ENCODE data around the gene DPP10. TPM values are rescaled to one million over a fixed set of nuclear protein-coding genes. Genes with fewer than 3 reads are reported as not detected.

DPP10 gene
- total RNA-seq, 1 experiment from 2014 or later, result not detected

- no peak overlapping the region for H3K4me3 ChIP-seq (ENCODE audit: low read length)
- no peaks in the 10 kb centered on the region for H3F3A ChIP-seq (ENCODE audit: low read length, unreplicated experiment)
- no peak overlapping the region for H2AFZ ChIP-seq (ENCODE audit: low read length)
- H3K27ac ChIP-seq (ENCODE audit: low read length), result no peak overlapping the region
- peak; percentile 28 for DNase-seq
- H3K36me3 ChIP-seq (ENCODE audit: low read depth, low read length), result no peaks in the 10 kb centered on the region
- H3K4me2 ChIP-seq (ENCODE audit: low read length), result no peak overlapping the region
- no peak overlapping the region for H3K9ac ChIP-seq (ENCODE audit: low read length)
- no peaks in the 10 kb centered on the region for H3K79me2 ChIP-seq (ENCODE audit: low read length)
- no peaks in the 10 kb centered on the region for H3K9me3 ChIP-seq (ENCODE audit: low read length)
- ATAC-seq, result no peak
- intact Hi-C loops (cut with micrococcal nuclease), result no loop called here
- 0 out of 2 replicates have a peak, but pooled peaks cover 6% of the 10 kb centered on the region for H3K27me3 ChIP-seq (ENCODE audit: low read length)
- POLR2A ChIA-PET (ENCODE audit: unreplicated experiment), result no interaction called here
- CTCF ChIA-PET, result no interaction called here
- BruUV-seq (replicated peaks), result no TSS peak
- TF ChIP-seq EZH2 (IDR thresholded peaks at IDR 0.05; ENCODE audit: low read length, unreplicated experiment), result no peak
- TF ChIP-seq EZH2phosphoT487 (IDR thresholded peaks at IDR 0.05; ENCODE audit: borderline replicate concordance, low read length), result no peak
- TF ChIP-seq CTCF (conservative IDR thresholded peaks at IDR 0.05; ENCODE audit: low read depth, low read length), result no peak
- no peaks in the 10 kb centered on the region for H3K4me1 ChIP-seq (ENCODE audit: insufficient read depth, low read length)
- H3K9me2 ChIP-seq (replicated peaks; ENCODE audit: low read length), result no peaks in the 10 kb centered on the region
- no peaks in the 10 kb centered on the region for H4K20me1 ChIP-seq (ENCODE audit: low read length)
Observed at GRCh38 chr2:115560666-115561065, 1118.2 kb downstream of the DPP10 start.

- no peaks in the 10 kb centered on the region for H3K4me1 ChIP-seq (ENCODE audit: insufficient read depth, low read length)
- H3K9me3 ChIP-seq (ENCODE audit: low read length), result no peaks in the 10 kb centered on the region
- POLR2A ChIA-PET (ENCODE audit: unreplicated experiment), result no interaction called here
- H3K27me3 ChIP-seq (ENCODE audit: low read length), result no peaks in the 10 kb centered on the region
- H3F3A ChIP-seq (ENCODE audit: low read length, unreplicated experiment), result no peaks in the 10 kb centered on the region
- H3K4me2 ChIP-seq (ENCODE audit: low read length), result no peak overlapping the region
- H3K4me3 ChIP-seq (ENCODE audit: low read length), result no peak overlapping the region
- ATAC-seq, result no peak
- H4K20me1 ChIP-seq (ENCODE audit: low read length), result no peaks in the 10 kb centered on the region
- intact Hi-C loops (cut with micrococcal nuclease), result no loop called here
- H3K9me2 ChIP-seq (replicated peaks; ENCODE audit: low read length), result no peaks in the 10 kb centered on the region
- TF ChIP-seq CTCF (conservative IDR thresholded peaks at IDR 0.05; ENCODE audit: low read depth, low read length) (no peak), EZH2phosphoT487 (IDR thresholded peaks at IDR 0.05; ENCODE audit: borderline replicate concordance, low read length) (no peak), EZH2 (IDR thresholded peaks at IDR 0.05; ENCODE audit: low read length, unreplicated experiment) (no peak)
- BruUV-seq (replicated peaks), result no TSS peak
- no peak overlapping the region for H3K9ac ChIP-seq (ENCODE audit: low read length)
- no peak overlapping the region for H2AFZ ChIP-seq (ENCODE audit: low read length)
- DNase-seq, result no peak
- H3K27ac ChIP-seq (ENCODE audit: low read length), result no peak overlapping the region
- CTCF ChIA-PET, result no interaction called here
- H3K36me3 ChIP-seq (ENCODE audit: low read depth, low read length), result no peaks in the 10 kb centered on the region
- H3K79me2 ChIP-seq (ENCODE audit: low read length), result no peaks in the 10 kb centered on the region
Observed at GRCh38 chr2:115568643-115569042, 1126.2 kb downstream of the DPP10 start.

GRCh38 chr2:115569547-115569946, 1127.1 kb downstream of the DPP10 start:
- Histone ChIP-seq H3K9me2 (replicated peaks; ENCODE audit: low read length) (no peaks in the 10 kb centered on the region), H4K20me1 (ENCODE audit: low read length) (no peaks in the 10 kb centered on the region), H3K27me3 (ENCODE audit: low read length) (no peaks in the 10 kb centered on the region), H3K27ac (ENCODE audit: low read length) (no peak overlapping the region), H3K4me1 (ENCODE audit: insufficient read depth, low read length) (no peaks in the 10 kb centered on the region), H2AFZ (ENCODE audit: low read length) (no peak overlapping the region), H3K9ac (ENCODE audit: low read length) (no peak overlapping the region), H3K9me3 (ENCODE audit: low read length) (no peaks in the 10 kb centered on the region), H3K36me3 (ENCODE audit: low read depth, low read length) (no peaks in the 10 kb centered on the region), H3K4me2 (ENCODE audit: low read length) (no peak overlapping the region), H3K79me2 (ENCODE audit: low read length) (no peaks in the 10 kb centered on the region), H3F3A (ENCODE audit: low read length, unreplicated experiment) (no peaks in the 10 kb centered on the region), H3K4me3 (ENCODE audit: low read length) (no peak overlapping the region)
- ChIA-PET CTCF (no interaction called here), POLR2A (ENCODE audit: unreplicated experiment) (no interaction called here)
- ATAC-seq, result no peak
- intact Hi-C loops (cut with micrococcal nuclease), result no loop called here
- no TSS peak for BruUV-seq (replicated peaks)
- no peak for DNase-seq
- TF ChIP-seq CTCF (conservative IDR thresholded peaks at IDR 0.05; ENCODE audit: low read depth, low read length) (no peak), EZH2phosphoT487 (IDR thresholded peaks at IDR 0.05; ENCODE audit: borderline replicate concordance, low read length) (no peak), EZH2 (IDR thresholded peaks at IDR 0.05; ENCODE audit: low read length, unreplicated experiment) (no peak)

Measured in PC-3 (cell line).